A673 (cell line): Measurements from ENCODE around the gene MAZ. TPM values are rescaled to one million over a fixed set of nuclear protein-coding genes. Genes with fewer than 3 reads are reported as not detected.
"Not testable (repeated sequence)": the region's sequence is repeated elsewhere in the genome, so short reads cannot be mapped to it uniquely, and the experiment has no call there.

Experiments
- Bru-seq: library from RNA; stranded (reverse); fragments of 400-500 nt; gene quantifications from one replicate; lab custom pipeline; 2021; lab: Mats Ljungman, UMichigan
- BruChase-seq, 2 experiments: library from RNA; stranded (reverse); fragments of 400-500 nt; gene quantifications; one replicate each; lab custom pipeline; 2021; lab: Mats Ljungman, UMichigan
- BruUV-seq: library from RNA; stranded (reverse); fragments of 400-500 nt; replicated peaks from 2 replicates; lab custom pipeline; 2021; lab: Mats Ljungman, UMichigan
- CTCF ChIA-PET: fragments of 300-600 bp; sonication (Branson Sonifier 250); formaldehyde crosslinking; loops from one replicate; lab custom pipeline; 2022; ENCODE audit warnings: antibody characterized with exemption; lab: Charles Lee
- POLR2A ChIA-PET: fragments of 300-600 bp; sonication (Branson Sonifier 250); formaldehyde crosslinking; loops from one replicate; lab custom pipeline; 2022; ENCODE audit warnings: antibody characterized with exemption; ENCODE audit not compliant: low non-redundant PET; lab: Charles Lee
- DNase-seq: peaks from one replicate; pipeline ENCODE4 v3.0.0-alpha.2; 2015; ENCODE audit warnings: low spot score
- H3K27ac ChIP-seq: fragments of 200-600 bp; sonication (generic); 2 replicates; pipeline ENCODE4 v1.5.1; 2016; ENCODE audit warnings: mixed run types, low read depth, mild to moderate bottlenecking, mixed read lengths, antibody characterized with exemption, low read length; ENCODE audit not compliant: poor library complexity, severe bottlenecking
- H3K27me3 ChIP-seq: fragments of 200-600 bp; sonication (generic); replicated peaks from 2 replicates; pipeline ENCODE4 v1.6.1; 2017; ENCODE audit warnings: mixed run types, low read depth, mild to moderate bottlenecking, mixed read lengths, antibody characterized with exemption, low read length; ENCODE audit not compliant: insufficient read depth, poor library complexity
- H3K36me3 ChIP-seq: fragments of 200-600 bp; sonication (generic); 2 replicates; pipeline ENCODE4 v1.6.1; 2016; ENCODE audit warnings: mixed run types, mild to moderate bottlenecking, mixed read lengths, antibody characterized with exemption, low read length; ENCODE audit not compliant: insufficient read depth, poor library complexity, severe bottlenecking
- H3K4me1 ChIP-seq: fragments of 200-600 bp; sonication (generic); 2 replicates; pipeline ENCODE4 v1.6.1; 2017; ENCODE audit warnings: mixed run types, mild to moderate bottlenecking, mixed read lengths, antibody characterized with exemption, low read length; ENCODE audit not compliant: insufficient read depth, poor library complexity, severe bottlenecking
- H3K4me3 ChIP-seq: fragments of 200-600 bp; sonication (generic); 2 replicates; pipeline ENCODE4 v1.5.1; 2016; ENCODE audit warnings: low read depth, mixed run types, mild to moderate bottlenecking, mixed read lengths, low read length; ENCODE audit not compliant: poor library complexity, severe bottlenecking
- H3K9me3 ChIP-seq: fragments of 200-600 bp; sonication (generic); 2 replicates; pipeline ENCODE4 v1.6.1; 2016; ENCODE audit warnings: mixed run types, low read depth, mild to moderate bottlenecking, mixed read lengths, antibody characterized with exemption, low read length; ENCODE audit not compliant: poor library complexity, severe bottlenecking
- EZH2 ChIP-seq: fragments of 200-600 bp; sonication (generic); IDR thresholded peaks from 2 replicates; pipeline ENCODE4 v1.6.1; 2017; ENCODE audit warnings: borderline replicate concordance, low read depth, mild to moderate bottlenecking, mixed read lengths, antibody characterized with exemption, low read length; ENCODE audit not compliant: poor library complexity, severe bottlenecking
- intact Hi-C: fragments of 100-400 bp; cut with micrococcal nuclease; formaldehyde crosslinking; loops from one replicate; pipeline ENCODE4 v1.10.0; 2022; ENCODE audit not compliant: unreplicated experiment
- long read RNA-seq: library from polyadenylated mRNA; stranded (forward); transcript quantifications from one replicate; pipeline ENCODE4 v2.0.0, GENCODE V29; 2022
- total RNA-seq: library from RNA; stranded (reverse); gene quantifications from 2 replicates; pipeline ENCODE4 v1.2.3, GENCODE V29; 2021
- TF ChIP-seq, protein P1 (sequence below): fragments of 300-800, 200-600 bp; sonication (generic); conservative IDR thresholded peaks from 2 replicates; pipeline ENCODE4 v1.5.1; 2017; ENCODE audit warnings: low read depth, mild to moderate bottlenecking, antibody characterized with exemption, low read length, moderate library complexity, mixed read lengths

The MAZ gene
- total RNA-seq (457 and 516 TPM in 2 replicates), Bru-seq, nascent RNA (percentile 91 among the genes with signal in this experiment), BruChase-seq, experiment 1, labeled RNA remaining after a 2-hour chase (percentile 99 among the genes with signal in this experiment), BruChase-seq, experiment 2, labeled RNA remaining after a 6-hour chase (percentile 100 among the genes with signal in this experiment)
- long read RNA-seq, transcript MAZ-214 (3 exons, 1,464 nt), result major isoform, 139 of 461 reads
- long read RNA-seq, transcript MAZ-210 (3 exons, 1,455 nt), result minor isoform, 9 of 461 reads
- long read RNA-seq, transcript MAZ-201 (6 exons, 2,698 nt), result minor isoform, 49 of 461 reads
- long read RNA-seq, transcript MAZ-202 (5 exons, 2,532 nt), result minor isoform, 107 of 461 reads
- long read RNA-seq, partial matches to known transcripts, result 82 of 461 reads
- long read RNA-seq, other reads (novel, unspliced or antisense), result 62 of 461 reads

- intact Hi-C loops, result no loop called here
- Histone ChIP-seq H3K27ac (peak within 1 kb of the TSS; percentile 95), H3K36me3 (peaks cover 57% of the 10 kb centered on the region), H3K27me3 (no peaks in the 10 kb centered on the region), H3K4me3 (peak within 1 kb of the TSS; percentile 64), H3K9me3 (no peaks in the 10 kb centered on the region), H3K4me1 (peaks cover 35% of the 10 kb centered on the region)
- peak; percentile 90 for DNase-seq
- TF ChIP-seq, protein P1, sequence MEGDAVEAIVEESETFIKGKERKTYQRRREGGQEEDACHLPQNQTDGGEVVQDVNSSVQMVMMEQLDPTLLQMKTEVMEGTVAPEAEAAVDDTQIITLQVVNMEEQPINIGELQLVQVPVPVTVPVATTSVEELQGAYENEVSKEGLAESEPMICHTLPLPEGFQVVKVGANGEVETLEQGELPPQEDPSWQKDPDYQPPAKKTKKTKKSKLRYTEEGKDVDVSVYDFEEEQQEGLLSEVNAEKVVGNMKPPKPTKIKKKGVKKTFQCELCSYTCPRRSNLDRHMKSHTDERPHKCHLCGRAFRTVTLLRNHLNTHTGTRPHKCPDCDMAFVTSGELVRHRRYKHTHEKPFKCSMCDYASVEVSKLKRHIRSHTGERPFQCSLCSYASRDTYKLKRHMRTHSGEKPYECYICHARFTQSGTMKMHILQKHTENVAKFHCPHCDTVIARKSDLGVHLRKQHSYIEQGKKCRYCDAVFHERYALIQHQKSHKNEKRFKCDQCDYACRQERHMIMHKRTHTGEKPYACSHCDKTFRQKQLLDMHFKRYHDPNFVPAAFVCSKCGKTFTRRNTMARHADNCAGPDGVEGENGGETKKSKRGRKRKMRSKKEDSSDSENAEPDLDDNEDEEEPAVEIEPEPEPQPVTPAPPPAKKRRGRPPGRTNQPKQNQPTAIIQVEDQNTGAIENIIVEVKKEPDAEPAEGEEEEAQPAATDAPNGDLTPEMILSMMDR, result no peak
- no peak for TF ChIP-seq EZH2
- BruUV-seq, result no TSS peak
- ChIA-PET POLR2A (no interaction called here), CTCF (interaction anchor here (0.6 to 2.8 kb wide), 3 partner anchors 10 to 58 kb away, joined by 3 to 22 read pairs (median 7); partner anchors contain the start of gene PAGR1)
Observed at GRCh38 chr16:29806099-29806579, at the start of gene MAZ. MAZ (plus strand) TSS chr16:29806529; CDS start chr16:29806702, 173 bp downstream.

DNA sequence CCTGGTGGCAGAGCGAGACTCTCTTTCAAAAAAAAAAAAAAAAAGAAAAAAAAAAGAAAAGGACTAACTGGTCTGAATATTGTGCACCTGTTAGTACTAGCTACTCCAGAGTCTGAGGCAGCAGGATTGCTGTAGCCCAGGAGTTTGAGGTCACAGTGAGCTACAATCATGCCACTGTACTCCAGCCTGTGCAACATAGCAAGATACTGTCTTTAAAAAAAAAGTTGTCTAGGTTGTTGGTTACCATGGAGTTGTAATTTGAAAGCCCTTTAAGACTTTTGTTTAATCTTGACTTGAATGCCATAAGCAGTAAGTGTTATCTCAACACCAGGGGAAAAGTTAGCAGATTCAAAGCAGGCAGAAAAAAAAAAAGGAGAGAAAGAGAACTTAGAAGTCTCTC lies 49.7 kb upstream of the MAZ start:
- Histone ChIP-seq H3K9me3 (no peaks in the 10 kb centered on the region), H3K27me3 (no peaks in the 10 kb centered on the region), H3K36me3 (no peaks in the 10 kb centered on the region), H3K4me3 (no peak overlapping the region), H3K27ac (no peak overlapping the region), H3K4me1 (no peaks in the 10 kb centered on the region)
- CTCF ChIA-PET, result no interaction called here
- TF ChIP-seq, protein P1, result no peak
- no peak for TF ChIP-seq EZH2
- POLR2A ChIA-PET, result no interaction called here
- intact Hi-C loops, result no loop called here
- no peak for DNase-seq
- BruUV-seq, result no TSS peak

DNA sequence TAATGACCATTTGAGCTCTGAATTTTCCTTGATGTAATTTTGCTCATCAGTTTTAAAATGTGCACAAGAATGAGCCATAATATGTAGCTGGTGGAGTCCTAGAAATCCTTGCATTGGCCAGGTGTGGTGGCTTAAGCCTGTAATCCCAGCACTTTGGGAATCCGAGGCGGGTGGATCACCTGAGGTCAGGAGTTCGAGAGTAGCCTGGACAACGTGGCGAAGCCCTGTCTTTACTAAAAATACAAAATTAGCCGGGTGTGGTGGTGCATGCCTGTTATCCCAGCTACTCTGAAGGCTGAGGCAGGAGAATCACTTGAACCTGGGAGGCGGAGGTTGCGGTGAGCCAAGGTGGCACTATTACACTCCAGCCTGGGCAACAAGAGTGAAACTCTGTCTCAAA lies 49.2 kb upstream of the MAZ start:
- H3K27me3 ChIP-seq, BruUV-seq, H3K4me1 ChIP-seq, H3K4me3 ChIP-seq, POLR2A ChIA-PET, H3K27ac ChIP-seq, DNase-seq, CTCF ChIA-PET, H3K36me3 ChIP-seq, intact Hi-C loops, H3K9me3 ChIP-seq: not testable (repeated sequence)
